Osteoblast (primary cell): ENCODE data around the gene LZTS3. TPM values are rescaled to one million over a fixed set of nuclear protein-coding genes. Genes with fewer than 3 reads are reported as not detected.
A peak's percentile ranks its signal among the peaks of the same experiment; 100 is the strongest.

Experiments
- DNase-seq: peaks from one replicate; pipeline ENCODE4 v3.0.0; 2011; ENCODE audit warnings: low spot score, mixed read lengths; ENCODE audit not compliant: insufficient read length; ENCODE audit errors: missing footprints
- H2AFZ ChIP-seq: 2 replicates; pipeline ENCODE4 v1.6.0; 2011; ENCODE audit warnings: mild to moderate bottlenecking, low read length
- H3K27ac ChIP-seq: 2 replicates; pipeline ENCODE4 v1.5.1; 2011; ENCODE audit warnings: mild to moderate bottlenecking, low read depth, low read length, moderate library complexity
- H3K27me3 ChIP-seq: 2 replicates; pipeline ENCODE4 v1.6.0; 2012; ENCODE audit warnings: mild to moderate bottlenecking, control low read depth, inconsistent platforms, low read length, moderate library complexity; ENCODE audit not compliant: insufficient read depth
- H3K36me3 ChIP-seq: 2 replicates; pipeline ENCODE4 v1.5.1; 2011; ENCODE audit warnings: mild to moderate bottlenecking, low read length, control low read depth, moderate library complexity; ENCODE audit not compliant: insufficient read depth
- H3K4me1 ChIP-seq: 2 replicates; pipeline ENCODE4 v1.5.1; 2011; ENCODE audit warnings: mild to moderate bottlenecking, low read length, control low read depth, moderate library complexity; ENCODE audit not compliant: insufficient read depth
- H3K4me2 ChIP-seq: 2 replicates; pipeline ENCODE4 v1.6.0; 2011; ENCODE audit warnings: mild to moderate bottlenecking, low read length; ENCODE audit not compliant: insufficient read depth
- H3K4me3 ChIP-seq: fragments of 200-600 bp; sonication (generic); 3 replicates; pipeline ENCODE4 v1.5.1; 2012; ENCODE audit warnings: mild to moderate bottlenecking, low read length, inconsistent platforms; ENCODE audit not compliant: insufficient read depth
- H3K79me2 ChIP-seq: 2 replicates; pipeline ENCODE4 v1.6.0; 2012; ENCODE audit warnings: mild to moderate bottlenecking, low read length, control low read depth, inconsistent platforms; ENCODE audit not compliant: insufficient read depth
- H3K9me3 ChIP-seq: 2 replicates; pipeline ENCODE4 v1.5.1; 2011; ENCODE audit warnings: low read depth, low read length, control low read depth
- H4K20me1 ChIP-seq: 2 replicates; pipeline ENCODE4 v1.6.0; 2012; ENCODE audit warnings: mild to moderate bottlenecking, low read length, control low read depth; ENCODE audit not compliant: insufficient read depth
- CTCF ChIP-seq: IDR thresholded peaks from 2 replicates; pipeline ENCODE4 v1.5.1; 2011; ENCODE audit warnings: mild to moderate bottlenecking, low read depth, low read length, moderate library complexity; ENCODE audit errors: extremely low read depth
- total RNA-seq: library from RNA; depleted of rRNA; stranded (reverse); fragments of >200 nt; gene quantifications from 2 replicates; pipeline ENCODE4 v1.2.3, GENCODE V29; 2012

LZTS3 gene
- total RNA-seq, 1 donor: 3.6 TPM

DNA sequence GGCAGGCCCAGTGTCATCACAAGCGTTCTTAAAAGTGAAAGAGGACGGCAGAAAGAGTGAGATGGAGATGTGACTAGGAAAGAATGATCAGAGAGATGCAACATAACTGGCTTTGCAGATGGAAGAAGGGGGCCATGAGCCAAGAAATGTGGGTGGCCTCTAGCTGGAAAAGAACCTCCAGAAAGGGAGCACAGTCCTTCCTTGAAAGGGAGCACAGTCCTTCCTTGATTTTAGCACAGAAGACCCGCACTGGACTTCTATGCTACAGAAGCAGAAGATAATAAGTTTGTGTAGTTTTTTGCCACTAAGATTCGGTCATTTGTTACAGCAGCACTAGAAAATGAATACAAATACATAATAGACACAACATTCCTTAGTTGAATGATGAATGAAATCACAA, 7.0 kb upstream of the LZTS3 start:
- H3K79me2 ChIP-seq: no peaks in the 10 kb centered on the region
- no peak overlapping the region for H3K27ac ChIP-seq
- DNase-seq: no peak
- H3K36me3 ChIP-seq: no peaks in the 10 kb centered on the region
- no peaks in the 10 kb centered on the region for H4K20me1 ChIP-seq
- H3K4me3 ChIP-seq: no peak overlapping the region
- no peak for TF ChIP-seq CTCF
- H3K4me1 ChIP-seq: no peaks in the 10 kb centered on the region
- no peaks in the 10 kb centered on the region for H3K9me3 ChIP-seq
- H3K4me2 ChIP-seq: no peak overlapping the region
- no peaks in the 10 kb centered on the region for H3K27me3 ChIP-seq
- no peak overlapping the region for H2AFZ ChIP-seq

- peaks cover 6% of the 10 kb centered on the region for H3K4me1 ChIP-seq
- H4K20me1 ChIP-seq: no peaks in the 10 kb centered on the region
- H3K36me3 ChIP-seq: no peaks in the 10 kb centered on the region
- H3K9me3 ChIP-seq: no peaks in the 10 kb centered on the region
- DNase-seq: no peak
- H3K4me3 ChIP-seq: no peak overlapping the region
- H3K79me2 ChIP-seq: no peaks in the 10 kb centered on the region
- no peak overlapping the region for H3K4me2 ChIP-seq
- no peak overlapping the region for H3K27ac ChIP-seq
- H3K27me3 ChIP-seq: no peaks in the 10 kb centered on the region
- no peak overlapping the region for H2AFZ ChIP-seq
- no peak for TF ChIP-seq CTCF
Measured at GRCh38 chr20:3177746-3178485, 4.6 kb upstream of the LZTS3 start.

DNA sequence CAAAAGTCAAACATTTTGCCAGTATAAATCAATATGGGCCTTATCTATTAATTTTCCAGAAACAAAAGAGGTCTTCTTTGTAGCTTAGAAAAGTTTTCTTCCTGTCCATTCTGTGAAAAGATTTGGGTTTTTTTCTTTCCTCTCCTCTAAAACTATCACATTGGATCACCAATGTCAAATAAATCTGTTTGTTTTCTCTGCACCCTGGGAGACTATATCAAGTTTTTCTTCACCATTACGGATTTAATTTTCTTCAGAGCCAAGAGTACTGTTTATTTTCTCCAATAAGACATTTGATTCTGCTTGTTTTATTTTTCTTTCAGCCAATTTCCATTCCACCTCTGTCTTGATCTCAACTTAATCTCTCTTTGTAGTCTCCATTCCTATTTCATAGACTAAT, 1.9 kb upstream of the LZTS3 start:
- no peak overlapping the region for H3K4me3 ChIP-seq
- no peak for TF ChIP-seq CTCF

DNA sequence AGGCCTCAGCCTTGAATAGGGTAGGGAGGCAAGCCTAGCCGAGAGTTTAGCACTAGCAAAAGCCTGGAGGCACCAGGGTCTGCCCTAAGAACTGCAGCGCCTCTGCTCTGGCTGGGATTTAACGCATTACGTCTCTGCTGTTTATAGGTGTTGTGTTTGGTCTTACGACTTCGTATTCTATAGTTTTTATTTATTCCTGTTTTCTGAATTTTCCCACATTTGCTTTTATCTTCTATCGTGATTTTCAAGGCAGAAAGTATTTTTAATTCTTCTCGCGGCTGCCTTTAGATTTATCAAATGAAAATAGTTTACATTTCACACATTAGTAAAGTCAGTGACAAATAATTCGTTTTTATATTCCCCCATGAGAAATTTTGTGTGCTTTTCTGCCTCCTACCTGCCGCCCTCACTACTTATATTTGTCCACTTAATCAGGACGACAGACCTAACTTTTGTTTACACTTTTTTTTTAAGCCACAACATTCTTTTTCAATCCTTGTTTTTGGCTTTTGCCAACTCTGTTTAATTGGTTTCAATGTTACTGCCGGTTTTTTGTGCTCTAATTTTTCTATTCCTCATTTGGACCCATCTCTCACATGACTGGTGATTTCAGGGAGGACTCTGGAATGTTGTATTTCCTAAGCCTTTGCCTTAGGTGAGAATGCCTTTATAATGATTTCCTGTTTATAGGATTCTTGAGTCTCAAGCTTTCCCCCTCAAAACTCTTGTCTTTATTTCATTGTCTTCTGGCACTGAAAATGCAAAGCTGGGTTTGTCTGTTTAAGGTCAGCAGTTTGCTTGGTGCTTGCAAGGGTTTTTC, 1.3 kb upstream of the LZTS3 start:
- peak; percentile 62 for DNase-seq
- H2AFZ ChIP-seq: peak overlapping the region; percentile 92
- no peaks in the 10 kb centered on the region for H3K9me3 ChIP-seq
- no peaks in the 10 kb centered on the region for H4K20me1 ChIP-seq
- TF ChIP-seq CTCF: no peak
- no peaks in the 10 kb centered on the region for H3K79me2 ChIP-seq
- H3K36me3 ChIP-seq: no peaks in the 10 kb centered on the region
- H3K27ac ChIP-seq: no peak overlapping the region
- peaks cover 6% of the 10 kb centered on the region for H3K4me1 ChIP-seq
- peak overlapping the region; percentile 89 for H3K4me3 ChIP-seq
- H3K4me2 ChIP-seq: peak overlapping the region; percentile 83
- H3K27me3 ChIP-seq: peaks cover 10% of the 10 kb centered on the region

More for the DNA sequence above, 1.9 kb upstream of the LZTS3 start:
- Histone ChIP-seq H3K79me2 (no peaks in the 10 kb centered on the region), H2AFZ (no peak overlapping the region), H3K27ac (no peak overlapping the region), H3K4me2 (no peak overlapping the region), H3K27me3 (peaks cover 10% of the 10 kb centered on the region), H3K36me3 (no peaks in the 10 kb centered on the region), H3K4me1 (peaks cover 6% of the 10 kb centered on the region), H4K20me1 (no peaks in the 10 kb centered on the region), H3K9me3 (no peaks in the 10 kb centered on the region)
- no peak for DNase-seq
